WERI-Rb-1 (cell line): ENCODE measurements around the gene POMC.

Experiments used
- DNase-seq: peaks from one replicate; pipeline ENCODE4 v3.0.0-alpha.2; 2020
- H3K27ac ChIP-seq: fragments of 250-450 bp; sonication (Bioruptor Pico); 2 replicates; pipeline ENCODE4 v1.5.1; 2020; ENCODE audit warnings: mild to moderate bottlenecking, moderate library complexity
- H3K27me3 ChIP-seq: fragments of 250-450 bp; sonication (Bioruptor Pico); 2 replicates; pipeline ENCODE4 v1.5.1; 2021; ENCODE audit warnings: mild to moderate bottlenecking, low read depth, moderate library complexity; ENCODE audit not compliant: insufficient read depth, severe bottlenecking
- H3K36me3 ChIP-seq: fragments of 250-450 bp; sonication (Bioruptor Pico); 2 replicates; pipeline ENCODE4 v1.5.1; 2020; ENCODE audit warnings: mild to moderate bottlenecking, moderate library complexity
- H3K4me3 ChIP-seq: 2 replicates; pipeline ENCODE4 v1.5.1; 2011; ENCODE audit warnings: low read depth, mild to moderate bottlenecking, control low read depth, low read length
- H3K9me3 ChIP-seq: fragments of 250-450 bp; sonication (Bioruptor Pico); 2 replicates; pipeline ENCODE4 v1.5.1; 2021; ENCODE audit warnings: mild to moderate bottlenecking, moderate library complexity; ENCODE audit not compliant: severe bottlenecking
- TF ChIP-seq, protein P1 (sequence below): IDR thresholded peaks from 2 replicates; pipeline ENCODE4 v1.5.1; 2011; ENCODE audit warnings: low read depth, mild to moderate bottlenecking, control low read depth, inconsistent platforms, low read length

Gene POMC

DNA sequence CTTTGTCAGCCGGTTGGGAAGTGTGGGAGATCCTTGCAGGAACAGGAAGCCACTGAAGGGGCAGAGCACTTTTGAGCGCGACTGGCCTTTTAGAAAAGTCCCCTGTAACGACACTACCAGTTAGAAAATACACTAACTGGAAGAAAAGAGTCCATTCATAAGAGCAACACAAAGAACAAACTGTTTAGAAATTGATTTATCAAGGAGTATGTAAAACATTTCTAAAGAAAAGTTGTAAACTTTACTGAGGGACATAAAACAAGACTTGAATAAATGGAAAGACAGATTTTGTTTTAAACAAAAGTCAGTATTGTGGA, 29.8 kb upstream of the POMC start:
- TF ChIP-seq, protein P1, sequence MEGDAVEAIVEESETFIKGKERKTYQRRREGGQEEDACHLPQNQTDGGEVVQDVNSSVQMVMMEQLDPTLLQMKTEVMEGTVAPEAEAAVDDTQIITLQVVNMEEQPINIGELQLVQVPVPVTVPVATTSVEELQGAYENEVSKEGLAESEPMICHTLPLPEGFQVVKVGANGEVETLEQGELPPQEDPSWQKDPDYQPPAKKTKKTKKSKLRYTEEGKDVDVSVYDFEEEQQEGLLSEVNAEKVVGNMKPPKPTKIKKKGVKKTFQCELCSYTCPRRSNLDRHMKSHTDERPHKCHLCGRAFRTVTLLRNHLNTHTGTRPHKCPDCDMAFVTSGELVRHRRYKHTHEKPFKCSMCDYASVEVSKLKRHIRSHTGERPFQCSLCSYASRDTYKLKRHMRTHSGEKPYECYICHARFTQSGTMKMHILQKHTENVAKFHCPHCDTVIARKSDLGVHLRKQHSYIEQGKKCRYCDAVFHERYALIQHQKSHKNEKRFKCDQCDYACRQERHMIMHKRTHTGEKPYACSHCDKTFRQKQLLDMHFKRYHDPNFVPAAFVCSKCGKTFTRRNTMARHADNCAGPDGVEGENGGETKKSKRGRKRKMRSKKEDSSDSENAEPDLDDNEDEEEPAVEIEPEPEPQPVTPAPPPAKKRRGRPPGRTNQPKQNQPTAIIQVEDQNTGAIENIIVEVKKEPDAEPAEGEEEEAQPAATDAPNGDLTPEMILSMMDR: no peak
- Histone ChIP-seq H3K4me3 (no peak overlapping the region), H3K27ac (no peak overlapping the region), H3K9me3 (no peaks in the 10 kb centered on the region), H3K36me3 (no peaks in the 10 kb centered on the region), H3K27me3 (no peaks in the 10 kb centered on the region)
- no peak for DNase-seq

- TF ChIP-seq, protein P1: no peak
- no peak overlapping the region for H3K4me3 ChIP-seq
- DNase-seq: peak; percentile 39
- no peaks in the 10 kb centered on the region for H3K36me3 ChIP-seq
- H3K9me3 ChIP-seq: no peaks in the 10 kb centered on the region
- H3K27ac ChIP-seq: no peak overlapping the region
- H3K27me3 ChIP-seq: no peaks in the 10 kb centered on the region
Measured at GRCh38 chr2:25197336-25198208, 29.2 kb upstream of the POMC start.

GRCh38 chr2:25194576-25195122, 26.3 kb upstream of the POMC start:
- DNase-seq: no peak
- no peak overlapping the region for H3K27ac ChIP-seq
- H3K36me3 ChIP-seq: no peaks in the 10 kb centered on the region
- H3K4me3 ChIP-seq: no peak overlapping the region
- H3K27me3 ChIP-seq: no peaks in the 10 kb centered on the region
- no peaks in the 10 kb centered on the region for H3K9me3 ChIP-seq
- TF ChIP-seq, protein P1: no peak

- Histone ChIP-seq H3K36me3 (no peaks in the 10 kb centered on the region), H3K27ac (no peak overlapping the region), H3K27me3 (no peaks in the 10 kb centered on the region), H3K4me3 (no peak overlapping the region), H3K9me3 (no peaks in the 10 kb centered on the region)
- DNase-seq: no peak
- TF ChIP-seq, protein P1: no peak
Measured at GRCh38 chr2:25190536-25190935, 22.2 kb upstream of the POMC start.

- TF ChIP-seq, protein P1: no peak
- Histone ChIP-seq H3K36me3 (no peaks in the 10 kb centered on the region), H3K27me3 (no peaks in the 10 kb centered on the region), H3K9me3 (no peaks in the 10 kb centered on the region), H3K27ac (peak overlapping the region; percentile 71), H3K4me3 (no peak overlapping the region)
- no peak for DNase-seq
Measured at GRCh38 chr2:25188405-25188804, 20.0 kb upstream of the POMC start.
